Sigmoid colon (tissue), 7 donors: Measurements from ENCODE around the gene ECE2. TPM values are rescaled to one million over a fixed set of nuclear protein-coding genes. Genes with fewer than 3 reads are reported as not detected.

Experiments
- DNase-seq: peaks from one replicate; pipeline ENCODE4 v3.0.0-alpha.2; 2019
- H3K27ac ChIP-seq, 4 donors: fragments of 200-600 bp; sonication (generic); one replicate each; pipeline ENCODE4 v1.5.1; 2016 to 2019; ENCODE audit warnings: mild to moderate bottlenecking in 1 of 4
- H3K27me3 ChIP-seq, 3 donors: fragments of 200-600 bp; sonication (generic); one replicate each; pipeline ENCODE4 v1.5.1; 2019; ENCODE audit warnings: mild to moderate bottlenecking in 1 of 3
- H3K36me3 ChIP-seq, 4 donors: fragments of 200-600 bp; sonication (generic); one replicate each; pipeline ENCODE4 v1.5.1; 2016 to 2019
- H3K4me1 ChIP-seq, 4 donors: fragments of 200-600 bp; sonication (generic); one replicate each; pipeline ENCODE4 v1.5.1; 2017 to 2019
- H3K4me3 ChIP-seq, 4 donors: fragments of 200-600 bp; sonication (generic); one replicate each; pipeline ENCODE4 v1.5.1; 2017 to 2019; ENCODE audit warnings: mild to moderate bottlenecking in 2 of 4, moderate library complexity in 1 of 4
- H3K9me3 ChIP-seq, 4 donors: fragments of 200-600 bp in 3 of 4; sonication (generic) in 3 of 4; one replicate each; pipeline versions ENCODE4 v1.5.1 to v1.6.1; 2013 to 2019
- CTCF ChIP-seq, 4 experiments: fragments of 450-650 bp in 3 of 4; fragments of 200-600 bp in 1 of 4; IDR thresholded peaks; one replicate each; pipeline ENCODE4 v1.5.1; 2016 to 2019; ENCODE audit warnings: antibody characterized with exemption in 4 of 4, mild to moderate bottlenecking in 3 of 4, moderate library complexity in 2 of 4
- EP300 ChIP-seq, 4 donors: sonication (generic); formaldehyde crosslinking; IDR thresholded peaks; one replicate each; pipeline ENCODE4 v1.6.1; 2017; ENCODE audit warnings: antibody characterized with exemption in 4 of 4
- POLR2A ChIP-seq, 2 donors: fragments of 450-650 bp; IDR thresholded peaks; one replicate each; pipeline ENCODE4 v1.6.1; 2016; ENCODE audit warnings: antibody characterized with exemption in 2 of 2, mild to moderate bottlenecking in 2 of 2, moderate library complexity in 2 of 2
- POLR2AphosphoS5 ChIP-seq, 4 donors: sonication (generic); formaldehyde crosslinking; IDR thresholded peaks; one replicate each; pipeline ENCODE4 v1.6.1; 2017; ENCODE audit warnings: antibody characterized with exemption in 4 of 4
- WGBS, 2 donors: extraction: QIAGEN DNeasy Blood & Tissue Kit; methylation state at CpG; one replicate each; pipeline ENCODE4 v1.1.7; 2013; 5-methylcytosine and 5-hydroxymethylcytosine counted together
- intact Hi-C: fragments of 100-400 bp; cut with DNase I; formaldehyde crosslinking; loops from one replicate; pipeline ENCODE4 v1.15.1; 2023
- polyA plus RNA-seq, 3 donors: library from polyadenylated mRNA; stranded (reverse); fragments of 200-250 nt; gene quantifications; one replicate each; pipeline ENCODE4 v1.2.3, GENCODE V29; 2013
- total RNA-seq, 4 donors: library from RNA; depleted of rRNA; stranded (reverse); fragments of >200 nt; gene quantifications; one replicate each; pipeline ENCODE4 v1.1.0, GENCODE V29; 2016
- donor health status: healthy with polysubstance abuse.
- donor health status: Bipolar disorder and iron deficiency.
- donor health status: healthy.

ECE2 gene
- total and polyA plus RNA-seq, 7 donors, result 0.49 to 2.9 (median 1.1) TPM; not detected in 2

DNA sequence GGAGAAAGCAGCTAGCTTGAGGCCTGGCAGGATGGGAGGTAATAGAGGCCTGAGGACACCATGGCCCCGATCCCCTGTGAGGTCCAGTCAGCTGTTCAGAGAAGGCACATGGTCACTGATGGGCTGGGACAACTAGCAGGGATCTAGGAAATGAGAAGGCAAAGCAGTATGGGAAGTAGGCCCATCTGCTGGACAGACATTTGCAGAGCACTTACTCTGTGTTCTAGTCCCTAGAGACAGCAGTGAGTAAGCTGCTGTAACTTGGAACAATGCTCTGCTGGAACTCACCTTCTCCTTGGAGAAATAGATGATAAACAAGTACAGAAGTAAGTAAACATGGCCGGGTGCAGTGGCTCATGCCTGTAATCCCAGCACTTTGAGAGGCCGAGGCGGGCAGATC is 7.1 kb downstream of the ECE2 start:
- Histone ChIP-seq H3K36me3 (no peaks in the 10 kb centered on the region), H3K4me1 (no peaks in the 10 kb centered on the region), H3K9me3 (no peaks in the 10 kb centered on the region), H3K27me3 (peaks cover 0 to 6% (median 0%) of the 10 kb centered on the region in 3 donors), H3K27ac (no peak overlapping the region), H3K4me3 (no peak overlapping the region)
- intact Hi-C loops, result no loop called here
- 77 to 85% methylated on average over 4 of the region's 4 CpGs for WGBS, 2 donors
- TF ChIP-seq POLR2AphosphoS5 (IDR thresholded peaks at IDR 0.05) (no peak), EP300 (IDR thresholded peaks at IDR 0.05) (no peak), POLR2A (IDR thresholded peaks at IDR 0.05) (no peak), CTCF (IDR thresholded peaks at IDR 0.05) (no peak)
- DNase-seq, result no peak

- intact Hi-C loops, result no loop called here
- peaks cover 0 to 9% (median 0%) of the 10 kb centered on the region in 3 donors for H3K27me3 ChIP-seq
- 89 to 93% methylated on average over 8 of the region's 8 CpGs for WGBS, 2 donors
- H3K4me3 ChIP-seq, result no peak overlapping the region
- H3K27ac ChIP-seq, result no peak overlapping the region
- H3K9me3 ChIP-seq, result no peaks in the 10 kb centered on the region
- no peaks in the 10 kb centered on the region for H3K36me3 ChIP-seq
- no peaks in the 10 kb centered on the region for H3K4me1 ChIP-seq
- TF ChIP-seq EP300 (IDR thresholded peaks at IDR 0.05) (no peak), POLR2A (IDR thresholded peaks at IDR 0.05) (no peak), CTCF (IDR thresholded peaks at IDR 0.05) (no peak), POLR2AphosphoS5 (IDR thresholded peaks at IDR 0.05) (no peak)
- DNase-seq, result no peak
Observed at GRCh38 chr3:184283681-184284080, 7.9 kb downstream of the ECE2 start.

GRCh38 chr3:184284696-184285095 is 8.9 kb downstream of the ECE2 start:
- no peak for DNase-seq
- H3K27me3 ChIP-seq, result peaks cover 0 to 19% (median 0%) of the 10 kb centered on the region in 3 donors
- no peak overlapping the region for H3K27ac ChIP-seq
- no peaks in the 10 kb centered on the region for H3K36me3 ChIP-seq
- TF ChIP-seq POLR2A (IDR thresholded peaks at IDR 0.05), result no peak
- no peak for TF ChIP-seq EP300 (IDR thresholded peaks at IDR 0.05)
- TF ChIP-seq POLR2AphosphoS5 (IDR thresholded peaks at IDR 0.05), result no peak
- TF ChIP-seq CTCF (IDR thresholded peaks at IDR 0.05), result no peak
- H3K4me3 ChIP-seq, result no peak overlapping the region
- intact Hi-C loops, result no loop called here
- H3K9me3 ChIP-seq, result no peaks in the 10 kb centered on the region
- 16 to 31% methylated on average over 4 of the region's 4 CpGs for WGBS, 2 donors
- H3K4me1 ChIP-seq, result no peaks in the 10 kb centered on the region

DNA sequence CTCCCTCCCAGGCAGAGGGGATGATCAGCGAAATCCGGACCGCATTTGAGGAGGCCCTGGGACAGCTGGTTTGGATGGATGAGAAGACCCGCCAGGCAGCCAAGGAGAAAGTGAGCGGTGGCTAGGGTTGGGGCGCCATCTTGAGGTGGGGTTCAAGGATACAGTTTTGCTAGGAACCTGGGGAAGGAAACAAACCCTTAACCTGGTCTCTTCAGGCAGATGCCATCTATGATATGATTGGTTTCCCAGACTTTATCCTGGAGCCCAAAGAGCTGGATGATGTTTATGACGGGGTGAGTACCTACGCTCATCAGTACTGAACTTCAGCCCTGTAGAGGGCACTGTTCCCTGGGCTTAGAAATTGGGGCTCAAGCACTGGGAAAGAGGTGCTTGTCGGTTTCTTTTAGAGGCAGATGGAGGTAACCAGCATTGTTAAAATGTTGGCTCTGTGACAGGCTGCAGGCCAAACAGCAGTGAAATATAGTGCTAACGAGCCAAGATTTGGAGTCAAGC is 13.7 kb downstream of the ECE2 start:
- H3K27me3 ChIP-seq, result peaks cover 0 to 19% (median 0%) of the 10 kb centered on the region in 3 donors
- 4 to 14% methylated on average over 10 of the region's 10 CpGs for WGBS, 2 donors
- no peak overlapping the region for H3K27ac ChIP-seq
- no peak overlapping the region for H3K4me3 ChIP-seq
- intact Hi-C loops, result no loop called here
- no peaks in the 10 kb centered on the region for H3K9me3 ChIP-seq
- H3K36me3 ChIP-seq, result no peaks in the 10 kb centered on the region
- no peak for TF ChIP-seq EP300 (IDR thresholded peaks at IDR 0.05)
- no peak for TF ChIP-seq POLR2AphosphoS5 (IDR thresholded peaks at IDR 0.05)
- peak in 3 of 4 experiments; percentile 30 to 51 (median 37) for TF ChIP-seq CTCF (IDR thresholded peaks at IDR 0.05)
- DNase-seq, result no peak
- H3K4me1 ChIP-seq, result no peaks in the 10 kb centered on the region

DNA sequence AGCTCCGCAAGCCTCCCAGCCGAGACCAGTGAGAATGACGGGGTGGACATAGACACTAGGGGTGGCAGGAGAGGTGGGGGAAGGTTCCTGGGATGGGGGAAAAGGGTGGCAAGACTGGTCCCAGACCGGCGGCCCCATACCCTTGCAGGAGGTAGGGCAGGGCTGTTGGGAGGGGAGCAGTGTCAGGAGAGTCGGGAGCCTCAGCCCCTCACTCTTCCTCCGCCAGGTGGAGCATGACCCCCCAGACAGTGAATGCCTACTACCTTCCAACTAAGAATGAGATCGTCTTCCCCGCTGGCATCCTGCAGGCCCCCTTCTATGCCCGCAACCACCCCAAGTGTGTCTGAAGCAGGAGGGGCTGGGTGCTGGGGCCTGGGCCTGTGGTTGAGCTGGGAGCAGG is 14.5 kb downstream of the ECE2 start:
- no peaks in the 10 kb centered on the region for H3K9me3 ChIP-seq
- intact Hi-C loops, result no loop called here
- H3K27ac ChIP-seq, result no peak overlapping the region
- WGBS, 2 donors, result 88 to 94% methylated on average over 10 of the region's 10 CpGs
- peaks cover 0 to 19% (median 0%) of the 10 kb centered on the region in 3 donors for H3K27me3 ChIP-seq
- DNase-seq, result no peak
- TF ChIP-seq EP300 (IDR thresholded peaks at IDR 0.05) (no peak), POLR2A (IDR thresholded peaks at IDR 0.05) (no peak), POLR2AphosphoS5 (IDR thresholded peaks at IDR 0.05) (no peak), CTCF (IDR thresholded peaks at IDR 0.05) (no peak)
- no peaks in the 10 kb centered on the region for H3K4me1 ChIP-seq
- H3K36me3 ChIP-seq, result no peaks in the 10 kb centered on the region
- no peak overlapping the region for H3K4me3 ChIP-seq
